C4-2B (cell line): ENCODE results near the gene ACOT7.

Source experiments
- ZFX ChIP-seq: fragments of 450-650 bp; IDR thresholded peaks from 2 replicates; pipeline ENCODE4 v1.6.1; 2017
- TF ChIP-seq, protein P1 (sequence below): fragments of 450-650 bp; conservative IDR thresholded peaks from 2 replicates; pipeline ENCODE4 v1.5.1; 2017; ENCODE audit warnings: mild to moderate bottlenecking

DNA sequence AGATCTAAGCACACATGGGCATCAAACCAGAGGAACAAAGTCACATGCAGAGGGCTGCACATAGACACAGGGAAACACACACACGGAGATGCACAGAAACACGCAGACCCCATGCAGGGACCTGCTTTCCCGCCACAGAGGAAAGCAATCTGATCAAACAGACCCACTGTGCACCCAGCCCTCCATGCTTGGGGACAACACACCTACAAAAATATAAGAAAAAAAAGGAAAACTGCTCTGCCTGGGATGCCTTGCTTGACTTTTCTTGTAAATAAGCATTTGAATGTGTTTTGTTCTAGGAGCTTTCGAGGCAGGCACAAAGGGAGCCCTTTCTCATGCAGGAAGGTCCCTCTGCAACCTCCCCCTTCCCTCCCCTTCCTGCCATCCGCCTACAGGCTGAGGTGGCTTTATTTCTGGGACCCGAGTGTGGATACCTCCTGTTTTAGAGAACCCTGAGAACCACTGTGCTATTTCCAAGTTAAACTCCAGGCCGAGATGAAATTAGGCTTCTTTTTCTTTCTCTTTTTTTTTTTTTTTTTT lies 154.3 kb downstream of the ACOT7 start:
- TF ChIP-seq, protein P1, sequence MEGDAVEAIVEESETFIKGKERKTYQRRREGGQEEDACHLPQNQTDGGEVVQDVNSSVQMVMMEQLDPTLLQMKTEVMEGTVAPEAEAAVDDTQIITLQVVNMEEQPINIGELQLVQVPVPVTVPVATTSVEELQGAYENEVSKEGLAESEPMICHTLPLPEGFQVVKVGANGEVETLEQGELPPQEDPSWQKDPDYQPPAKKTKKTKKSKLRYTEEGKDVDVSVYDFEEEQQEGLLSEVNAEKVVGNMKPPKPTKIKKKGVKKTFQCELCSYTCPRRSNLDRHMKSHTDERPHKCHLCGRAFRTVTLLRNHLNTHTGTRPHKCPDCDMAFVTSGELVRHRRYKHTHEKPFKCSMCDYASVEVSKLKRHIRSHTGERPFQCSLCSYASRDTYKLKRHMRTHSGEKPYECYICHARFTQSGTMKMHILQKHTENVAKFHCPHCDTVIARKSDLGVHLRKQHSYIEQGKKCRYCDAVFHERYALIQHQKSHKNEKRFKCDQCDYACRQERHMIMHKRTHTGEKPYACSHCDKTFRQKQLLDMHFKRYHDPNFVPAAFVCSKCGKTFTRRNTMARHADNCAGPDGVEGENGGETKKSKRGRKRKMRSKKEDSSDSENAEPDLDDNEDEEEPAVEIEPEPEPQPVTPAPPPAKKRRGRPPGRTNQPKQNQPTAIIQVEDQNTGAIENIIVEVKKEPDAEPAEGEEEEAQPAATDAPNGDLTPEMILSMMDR: no peak
- TF ChIP-seq ZFX: no peak
